SHP77 (cell line): Measurements from ENCODE around the gene HTRA1.

ENCODE experiments used
- DNase-seq, 2 experiments: peaks; one replicate each; lab custom pipeline; 2025; lab: John Stamatoyannopoulos, UW

The HTRA1 gene

DNA sequence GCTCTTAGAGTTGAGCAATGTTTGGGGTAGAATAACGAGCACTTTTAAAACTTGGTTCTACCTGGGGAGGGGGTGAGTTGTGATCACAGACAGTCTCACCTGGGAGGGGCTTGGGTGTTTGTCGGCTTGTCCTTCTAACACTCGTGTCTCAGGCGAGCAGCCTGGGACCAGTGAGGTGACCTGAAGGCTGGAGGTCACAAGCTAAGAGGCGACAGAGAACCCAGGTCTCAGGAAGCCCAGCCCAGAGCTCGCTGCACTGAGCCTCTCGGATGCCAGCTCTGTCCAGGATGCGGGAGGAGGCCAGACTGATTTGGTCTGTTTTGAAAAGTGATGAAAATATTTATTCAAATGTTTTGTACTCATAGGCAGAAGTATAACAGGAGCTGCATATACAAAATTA, 11.8 kb downstream of the HTRA1 start:
- DNase-seq = no peak

DNA sequence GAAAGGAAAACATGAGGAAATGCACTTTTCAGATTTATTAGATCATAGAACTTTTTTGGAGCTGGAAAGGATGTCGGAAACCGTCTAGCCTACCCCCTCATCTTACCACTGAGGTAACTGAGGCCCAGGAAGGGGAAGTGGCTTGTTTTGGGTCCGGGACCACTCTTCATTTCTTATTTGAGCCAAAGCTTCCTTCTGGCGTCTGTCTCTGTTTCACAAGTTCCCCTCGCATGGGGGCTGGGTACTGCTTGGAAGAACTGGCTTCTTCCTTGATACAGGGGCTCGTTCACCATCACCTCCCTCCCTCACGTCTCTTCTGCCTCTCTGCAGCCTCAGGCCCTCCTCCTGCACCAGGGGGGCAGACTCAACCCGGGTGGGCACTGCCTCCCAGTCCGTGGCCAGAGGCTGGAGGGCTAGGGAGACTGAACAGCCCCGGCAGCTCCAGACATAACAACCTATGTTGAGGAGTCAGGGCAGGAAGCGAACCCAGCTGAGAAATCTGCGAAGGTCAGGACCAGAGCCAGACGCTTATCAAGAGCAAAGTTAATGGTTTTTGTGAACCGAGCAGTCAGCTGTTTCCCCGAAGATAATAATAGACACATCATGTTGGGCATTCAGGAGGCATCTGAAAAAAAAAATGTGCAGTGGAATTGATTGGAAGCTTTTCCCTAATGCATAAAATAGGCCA, 12.9 kb downstream of the HTRA1 start:
- no peak for DNase-seq

DNA sequence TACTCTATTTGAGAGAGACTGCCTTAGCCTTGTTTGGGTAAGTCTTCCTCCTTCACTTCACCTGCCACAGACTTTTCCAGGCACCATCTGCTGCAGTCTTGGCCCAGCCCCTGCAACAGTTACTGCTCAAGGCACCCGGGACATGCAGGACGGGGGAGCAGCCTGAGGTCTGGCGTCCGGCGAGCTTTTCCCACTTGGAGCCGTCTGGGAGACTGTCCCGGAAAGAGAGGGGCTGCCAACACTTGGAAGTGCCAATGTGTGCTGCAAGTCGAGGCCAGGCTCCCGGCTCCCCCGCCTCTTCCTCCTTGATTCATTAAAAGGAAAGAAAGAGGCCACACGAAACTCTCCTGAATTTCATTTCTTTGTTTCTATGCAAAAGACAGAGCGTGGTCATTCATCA, 13.7 kb downstream of the HTRA1 start:
- no peak for DNase-seq

DNA sequence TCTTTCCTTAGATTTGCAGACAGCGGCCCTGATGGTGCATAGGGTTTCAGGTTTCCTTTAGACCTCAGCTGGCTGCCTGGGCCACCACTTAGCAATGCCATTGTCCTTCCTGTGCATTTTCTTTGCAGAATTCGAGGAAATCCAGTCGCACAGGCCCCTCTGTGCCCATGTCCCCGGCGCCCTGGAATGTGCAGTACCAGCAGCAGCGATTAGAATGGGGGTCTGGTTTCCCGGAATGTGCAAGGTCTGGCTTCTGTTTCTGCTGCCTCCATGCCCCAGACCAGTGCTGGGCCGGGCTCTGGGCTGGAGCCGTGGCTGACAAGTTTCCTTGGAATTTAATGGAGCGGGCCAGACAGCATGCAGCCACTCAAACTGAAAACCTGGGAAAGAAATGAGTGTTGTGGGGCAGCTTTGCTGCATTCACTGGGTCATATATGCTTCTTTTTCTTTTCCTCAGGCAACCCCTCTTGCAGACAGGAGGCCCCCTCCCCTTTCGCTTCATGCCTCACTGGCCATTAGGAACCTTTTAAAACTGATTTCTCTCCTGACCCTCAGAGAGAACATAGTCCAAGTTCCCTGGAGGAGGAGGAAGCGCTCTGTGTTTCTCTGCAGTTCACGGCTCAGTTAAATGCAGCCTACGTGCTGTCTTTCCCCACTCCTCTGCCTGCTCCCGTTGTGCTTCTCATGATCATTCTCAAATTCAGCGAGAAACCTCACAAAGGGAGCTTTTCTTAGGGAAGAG, 14.4 kb downstream of the HTRA1 start:
- no peak for DNase-seq

DNA sequence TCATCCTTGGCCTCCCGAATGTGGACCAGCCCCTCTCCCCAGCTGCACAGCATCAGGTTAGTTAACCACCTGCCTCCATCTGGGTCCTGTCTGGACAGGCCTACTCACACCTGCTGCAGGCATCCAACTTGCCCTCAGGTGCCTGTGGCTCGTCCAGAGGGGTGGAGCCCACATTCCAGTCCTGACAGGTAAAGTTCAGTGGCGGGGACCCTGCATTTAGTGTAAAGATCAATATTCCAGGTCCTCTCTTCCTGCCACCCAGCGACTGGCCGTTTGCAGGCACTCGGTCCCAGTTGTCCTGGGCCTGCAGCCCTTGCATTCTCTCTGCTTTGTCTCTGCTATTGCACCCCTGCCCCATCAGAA, 15.0 kb downstream of the HTRA1 start:
- no peak for DNase-seq

DNA sequence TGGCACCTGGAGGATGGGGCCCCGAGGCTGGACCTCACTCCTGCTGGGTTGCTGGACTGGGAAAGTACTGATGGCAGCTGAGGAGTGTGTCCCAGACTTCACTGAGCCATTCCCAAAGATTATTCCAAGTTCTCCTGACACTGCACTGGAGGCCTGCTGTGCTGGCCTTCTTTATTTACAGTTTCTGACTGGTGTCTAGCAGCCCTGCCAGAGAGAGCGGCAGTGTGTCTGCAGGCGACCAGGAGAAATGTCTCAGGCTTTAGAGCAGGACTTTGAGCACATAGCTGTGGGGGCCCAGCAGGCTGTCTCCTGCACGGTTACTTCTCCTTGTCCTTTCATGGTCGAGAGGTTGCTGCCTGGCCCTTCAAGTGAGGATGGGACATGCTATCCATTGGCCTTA, 16.1 kb downstream of the HTRA1 start:
- no peak for DNase-seq

DNA sequence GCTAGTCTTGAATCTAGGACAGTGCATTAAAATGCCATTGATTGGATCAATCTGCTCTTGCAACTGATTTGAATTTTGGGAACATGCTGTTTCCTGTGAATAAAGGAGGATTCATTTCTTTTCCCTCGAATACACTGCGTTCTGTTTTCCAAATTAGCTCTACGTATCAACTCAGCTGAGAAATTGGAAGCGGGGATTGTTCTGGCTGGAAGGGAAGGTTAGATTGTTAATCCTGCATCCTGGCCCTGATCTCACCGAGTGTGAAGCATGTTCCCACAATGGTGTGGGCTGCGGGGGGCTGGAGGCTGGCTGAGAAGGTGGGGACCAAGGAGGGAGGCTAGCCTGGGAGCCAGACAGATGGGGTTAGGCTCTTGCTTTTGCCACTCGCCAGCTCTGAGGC, 17.6 kb downstream of the HTRA1 start:
- DNase-seq = no peak

DNA sequence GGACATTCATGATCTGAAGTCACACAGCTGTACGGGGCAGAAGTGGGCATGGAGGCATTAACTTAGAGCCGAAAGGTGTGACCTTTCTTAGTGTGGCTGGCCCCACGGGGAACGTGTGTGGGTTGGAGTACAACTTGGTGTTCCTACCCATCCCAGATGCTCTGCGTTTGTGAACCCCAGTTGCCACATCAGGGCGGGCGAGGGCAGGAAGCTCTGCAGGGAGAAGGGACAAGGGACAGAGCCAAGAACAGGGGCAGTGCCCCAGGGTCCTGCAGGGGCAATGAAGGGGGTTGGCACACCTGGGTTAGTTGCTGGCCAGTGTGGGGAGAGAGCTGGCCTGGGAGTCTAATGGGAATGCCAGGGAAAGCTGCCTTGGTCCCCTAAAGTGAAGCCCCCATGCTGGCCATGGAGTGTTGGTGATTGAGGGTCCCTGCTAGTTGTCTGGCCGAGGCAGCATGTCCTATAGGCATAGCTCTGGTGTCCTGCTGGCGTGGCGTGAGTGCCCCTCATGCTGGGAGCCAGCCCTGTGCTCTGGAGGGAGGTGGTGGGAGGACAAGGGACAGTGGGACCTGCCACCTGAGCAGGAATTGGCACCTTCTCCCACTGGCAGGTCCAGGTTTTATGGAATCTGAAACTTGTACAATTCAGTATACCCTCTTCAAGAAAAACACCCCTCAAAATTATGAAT, 18.9 kb downstream of the HTRA1 start:
- DNase-seq = no peak

DNA sequence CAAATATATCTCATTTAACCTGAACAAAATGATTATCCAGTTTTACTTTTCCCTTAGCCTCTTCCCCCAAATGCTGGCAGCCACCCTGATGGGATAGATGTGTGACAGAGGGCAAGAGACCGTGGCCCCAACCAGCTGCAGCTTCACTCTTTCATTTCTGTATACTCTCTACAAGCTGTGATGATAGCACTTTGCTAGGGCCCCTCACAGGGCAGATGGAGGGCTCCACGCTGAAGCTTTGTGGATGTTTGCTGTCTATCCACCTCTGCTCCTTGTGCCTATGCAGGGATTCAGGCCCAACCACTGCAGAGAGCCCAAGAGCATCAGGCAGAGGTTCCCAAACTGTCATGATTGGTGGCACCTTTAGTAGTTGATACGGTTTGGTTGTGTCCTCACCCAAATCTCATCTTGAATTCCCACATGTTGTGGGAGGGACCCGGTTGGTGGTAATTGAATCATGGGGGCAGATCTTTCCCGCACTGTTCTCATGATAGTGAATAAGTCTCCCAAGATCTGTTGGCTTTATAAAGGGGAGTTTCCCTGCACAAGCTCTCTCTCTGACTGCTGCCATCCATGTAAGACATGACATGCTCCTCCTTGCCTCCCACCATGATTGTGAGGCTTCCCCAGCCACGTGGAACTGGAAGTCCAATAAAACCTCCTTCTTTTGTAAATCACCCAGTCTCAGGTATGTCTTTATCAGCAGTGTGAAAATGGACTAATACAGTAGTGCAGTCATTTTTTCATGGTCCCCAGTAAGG, 20.1 kb downstream of the HTRA1 start:
- no peak for DNase-seq

DNA sequence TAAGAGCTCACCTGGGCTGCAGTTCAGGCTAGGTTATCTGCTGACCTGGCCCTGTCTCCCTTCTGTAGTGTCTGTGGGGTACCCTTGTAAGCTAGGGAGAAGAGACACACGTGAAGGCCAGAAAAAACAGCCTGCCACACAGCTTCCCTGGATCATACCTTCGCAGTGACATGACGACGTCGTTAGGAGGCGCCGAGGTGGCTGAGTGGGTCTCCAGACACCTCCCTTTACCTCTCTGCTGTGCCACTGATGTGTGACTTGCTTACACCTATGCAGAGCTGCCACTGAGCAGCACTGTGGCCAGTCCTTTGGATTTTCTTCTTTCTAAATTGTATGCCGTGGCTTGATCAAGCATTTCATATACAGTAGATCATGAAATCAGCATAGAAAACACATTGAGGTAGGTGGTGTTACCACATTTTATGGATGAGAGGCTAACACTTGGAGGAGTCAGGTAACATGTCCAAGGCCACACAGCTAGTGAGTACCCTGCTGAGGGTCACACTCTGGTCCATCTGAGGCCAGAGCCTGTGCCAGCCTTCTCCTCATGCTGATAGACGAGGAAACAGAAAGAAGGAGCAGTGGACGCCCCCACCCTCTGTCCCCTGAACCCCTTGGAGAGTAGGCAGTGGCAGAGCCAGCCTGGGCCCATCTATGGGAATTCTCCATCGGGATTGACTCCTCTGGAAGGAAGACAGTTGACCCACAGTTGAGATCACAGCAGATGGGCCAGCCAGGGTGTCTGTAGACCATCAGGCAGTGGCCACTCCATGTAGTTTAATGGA, 23.1 kb downstream of the HTRA1 start:
- no peak for DNase-seq

DNA sequence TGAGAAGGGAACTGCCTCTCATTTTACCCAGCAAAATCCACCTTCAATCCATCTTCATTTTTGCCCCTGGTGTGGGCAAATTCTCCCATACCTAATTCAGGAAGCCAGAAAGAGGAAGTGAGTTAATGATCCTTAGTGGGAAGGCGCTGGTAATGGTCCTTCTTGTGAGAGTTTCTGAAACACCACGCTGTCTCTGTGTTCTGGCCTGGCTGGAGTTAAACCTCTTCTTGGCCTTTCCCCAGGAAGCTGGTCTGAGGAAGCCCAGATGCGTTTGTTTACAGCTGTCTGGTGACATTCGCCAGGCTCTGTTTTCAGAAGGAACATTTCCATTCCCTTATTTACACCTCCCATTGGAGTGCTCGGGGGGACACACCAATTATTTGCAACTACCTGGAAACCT, 24.3 kb downstream of the HTRA1 start:
- no peak for DNase-seq

DNA sequence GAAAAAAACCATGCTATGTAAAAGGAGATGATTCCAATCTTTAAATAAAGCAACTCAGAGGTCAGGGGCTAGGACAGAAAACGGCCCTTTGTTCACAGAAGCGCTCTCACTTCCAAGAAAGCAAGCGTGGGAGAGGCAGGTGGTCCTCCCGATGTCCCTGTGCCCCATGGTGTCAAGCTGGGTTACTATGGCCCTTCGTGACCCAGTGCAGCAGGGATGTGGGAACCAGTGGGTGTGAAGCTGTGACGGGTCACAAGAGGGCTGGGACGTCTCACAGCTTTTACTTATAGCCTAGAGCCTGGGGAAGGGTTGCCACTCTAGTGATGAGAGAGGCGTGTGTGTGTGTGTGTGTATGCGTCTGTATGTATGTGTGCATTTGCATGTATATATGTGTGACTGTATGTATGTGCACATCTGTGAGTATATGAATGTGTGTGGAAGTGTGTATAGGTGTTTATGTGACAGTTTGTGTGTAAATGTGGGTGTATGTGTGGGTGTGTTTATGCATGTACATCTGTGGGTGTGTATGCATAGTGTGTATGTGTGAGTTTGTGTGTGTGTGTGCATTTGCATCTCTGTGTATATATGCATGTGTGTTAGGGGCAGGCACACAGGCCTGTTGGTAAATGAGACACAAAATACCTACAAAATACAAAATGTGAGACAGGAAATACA, 25.2 kb downstream of the HTRA1 start:
- no peak for DNase-seq

DNA sequence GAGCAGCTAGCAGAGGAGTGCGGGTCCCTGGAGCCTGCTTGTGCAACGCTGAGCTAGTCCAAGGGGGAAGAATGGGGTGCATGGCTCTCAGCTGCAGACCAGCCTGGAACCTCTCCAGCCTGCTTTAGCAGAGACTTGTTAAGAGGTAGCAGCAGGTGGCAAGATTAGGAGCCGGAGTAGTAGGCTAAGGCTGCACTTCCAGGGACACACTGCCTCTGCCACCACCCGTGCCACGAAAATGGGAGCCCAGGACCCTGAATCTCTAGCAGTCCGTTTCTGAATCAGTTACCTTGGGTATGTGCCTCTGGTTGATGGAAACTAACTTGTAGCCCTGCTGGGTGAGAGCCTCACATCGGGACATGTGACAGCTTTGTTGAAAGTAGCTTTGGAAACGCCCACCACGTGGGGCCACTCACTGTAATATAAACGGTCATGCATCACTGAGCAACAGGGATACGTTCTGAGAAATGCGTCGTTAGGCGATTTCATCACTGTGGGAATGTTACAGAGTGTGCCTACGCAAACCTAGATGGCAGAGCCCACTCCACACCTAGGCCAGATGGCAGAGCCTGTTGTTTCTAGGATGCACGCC, 25.9 kb downstream of the HTRA1 start:
- DNase-seq = peak; percentile 32 to 48

DNA sequence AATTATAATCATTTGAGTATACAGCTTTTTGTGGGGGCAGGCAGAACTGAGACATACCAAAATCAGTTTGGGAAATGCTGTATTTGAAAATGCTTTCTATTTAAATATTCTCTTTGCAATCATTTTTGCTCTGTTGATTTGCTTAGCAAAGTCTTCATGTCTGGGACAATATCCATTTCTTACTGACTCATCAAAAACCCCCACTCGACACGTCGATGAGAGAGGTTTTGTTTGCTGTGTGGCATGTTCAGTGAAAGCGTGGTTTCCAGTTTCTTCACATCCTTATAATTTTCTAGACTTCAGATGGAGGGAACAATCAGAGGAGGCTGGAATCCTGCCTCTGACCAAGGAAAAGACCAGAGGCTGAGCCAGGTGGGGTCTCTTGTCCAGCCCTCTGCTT, 28.9 kb downstream of the HTRA1 start:
- no peak for DNase-seq

DNA sequence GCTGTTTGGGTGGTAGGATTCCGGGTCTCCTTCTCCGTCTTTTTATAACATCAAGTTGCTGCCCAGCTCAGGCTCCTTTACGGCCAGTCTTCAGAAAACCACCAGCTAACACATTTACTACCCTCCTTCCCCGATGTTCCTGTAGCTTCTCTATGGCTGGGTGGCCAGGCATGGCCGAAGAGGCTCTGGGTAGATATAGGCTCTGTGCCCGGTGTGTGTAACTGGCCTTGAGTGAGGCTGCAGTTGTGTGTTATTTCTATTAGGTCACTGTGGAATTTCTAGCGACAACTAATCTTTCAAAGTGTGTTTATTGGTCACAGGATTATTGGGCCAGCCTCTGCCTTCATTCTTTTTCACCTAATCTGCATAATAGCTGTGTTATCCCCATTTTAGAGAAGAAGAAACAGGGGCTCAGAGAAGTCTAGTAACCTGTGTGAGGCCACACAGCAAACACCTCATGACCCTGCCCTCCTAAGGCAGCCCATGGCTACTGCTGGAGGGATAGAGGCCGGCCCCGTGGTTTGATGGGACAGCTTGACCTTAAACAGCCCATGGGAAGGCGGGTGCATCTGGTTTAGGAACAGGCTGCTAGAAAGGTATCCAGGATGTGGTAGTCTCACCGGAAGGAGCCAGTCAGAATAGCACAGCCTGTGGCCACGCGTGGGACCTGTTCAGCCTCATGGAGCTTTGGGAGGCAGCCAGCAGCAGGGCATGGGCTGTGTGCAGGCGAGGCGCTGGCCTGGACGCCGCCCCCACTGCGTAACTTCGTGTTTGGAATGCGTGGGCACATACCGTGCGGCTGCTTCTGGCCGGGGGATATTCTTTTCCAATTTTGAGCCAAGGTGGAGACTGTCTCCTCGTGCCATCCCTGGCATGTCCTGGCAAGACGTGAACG, 29.7 kb downstream of the HTRA1 start:
- DNase-seq = no peak

DNA sequence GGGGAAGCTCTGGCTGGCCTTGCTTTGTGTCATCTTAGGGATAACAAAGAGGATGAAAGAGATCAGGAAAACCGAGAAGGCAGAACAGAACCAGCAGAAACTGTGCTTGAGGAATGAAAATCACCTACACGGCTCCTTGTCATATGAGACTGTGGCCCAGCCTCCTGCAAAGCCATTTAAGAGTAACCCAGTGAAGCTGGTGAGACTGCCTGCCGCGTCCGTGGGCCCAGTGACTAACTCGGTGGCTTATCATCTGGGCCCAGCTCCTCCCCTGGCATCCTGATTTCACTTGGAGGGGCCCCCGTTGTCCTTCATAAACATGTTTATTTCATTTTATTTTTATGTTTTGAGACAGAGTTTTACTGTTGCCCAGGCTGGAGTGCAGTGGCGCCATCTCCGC, 30.7 kb downstream of the HTRA1 start:
- no peak for DNase-seq

DNA sequence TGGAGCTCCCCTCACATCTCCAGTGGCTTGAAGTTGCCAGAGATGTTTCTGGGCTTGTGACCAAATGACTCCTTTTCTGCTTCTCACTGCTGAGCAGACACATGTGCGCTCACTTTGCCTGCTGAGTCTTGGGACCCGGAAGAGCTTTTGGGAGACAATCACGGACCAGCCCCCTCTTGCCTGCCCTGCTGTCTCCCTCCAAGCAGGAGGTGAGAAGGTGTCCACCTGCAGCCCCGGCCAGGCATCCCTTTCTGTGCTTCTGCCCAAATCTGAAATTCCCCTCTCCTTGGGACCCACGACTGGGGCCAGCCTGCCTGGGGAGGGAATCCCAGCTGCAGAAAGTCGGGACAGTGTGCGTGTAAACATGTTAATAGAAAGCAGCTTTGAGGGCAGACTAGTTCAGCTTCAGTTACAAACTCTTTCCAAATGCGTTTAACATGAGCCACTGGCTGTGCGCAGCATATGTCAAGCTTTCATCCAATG, 31.7 kb downstream of the HTRA1 start:
- no peak for DNase-seq

DNA sequence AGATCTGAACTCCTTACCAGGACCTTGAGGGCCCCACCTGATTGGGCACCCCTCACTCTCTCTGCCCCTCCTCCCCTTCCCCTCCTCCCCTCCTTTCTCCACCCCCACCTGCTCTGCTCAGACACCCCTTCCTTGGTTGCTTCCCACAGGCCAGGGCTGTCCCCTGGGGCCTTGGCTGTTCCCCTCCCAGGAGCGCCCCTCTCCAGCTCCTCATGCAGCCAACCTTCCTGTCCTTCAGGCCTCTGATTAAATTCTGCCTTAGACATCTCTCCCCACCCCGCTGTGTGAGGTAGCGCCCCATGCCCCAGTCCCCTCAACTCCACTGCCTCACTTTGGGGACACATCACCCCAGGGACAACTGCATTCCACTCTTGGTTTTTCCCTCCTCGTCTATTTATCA, 32.4 kb downstream of the HTRA1 start:
- DNase-seq = no peak

DNA sequence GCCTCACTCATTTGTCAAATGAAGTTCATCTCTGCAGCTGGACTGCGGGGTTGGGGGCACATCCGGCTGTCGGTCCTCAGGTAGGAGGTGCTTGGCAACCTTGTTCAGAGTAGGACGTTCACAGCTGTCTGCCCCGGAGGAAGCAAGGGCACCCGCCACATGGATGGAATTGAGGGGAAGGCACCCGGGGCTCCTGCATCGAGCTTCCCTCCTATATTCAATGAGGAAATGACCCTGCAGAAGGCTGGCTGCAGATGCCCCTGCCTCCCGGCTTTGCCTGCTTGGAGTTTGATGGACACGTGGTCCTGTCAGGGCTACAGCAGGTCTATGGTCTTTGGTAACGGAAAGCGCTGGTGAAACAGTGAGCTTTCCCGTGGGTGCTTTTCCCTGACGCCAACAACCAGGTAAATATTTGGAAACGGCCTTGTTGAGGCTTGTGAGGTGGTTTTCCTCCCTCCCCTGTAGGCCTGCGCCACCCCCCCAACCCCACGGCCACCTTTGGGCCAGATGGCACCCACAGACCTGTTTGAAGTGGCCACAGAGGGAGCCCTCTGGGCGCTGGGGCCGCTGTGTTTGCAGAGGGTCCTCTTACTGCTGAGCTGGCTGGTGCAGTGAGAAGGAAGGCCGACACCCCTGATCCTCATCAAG, 32.9 kb downstream of the HTRA1 start:
- DNase-seq = no peak
